ENCODE results near the gene NUP62.

NUP62 gene

DNA sequence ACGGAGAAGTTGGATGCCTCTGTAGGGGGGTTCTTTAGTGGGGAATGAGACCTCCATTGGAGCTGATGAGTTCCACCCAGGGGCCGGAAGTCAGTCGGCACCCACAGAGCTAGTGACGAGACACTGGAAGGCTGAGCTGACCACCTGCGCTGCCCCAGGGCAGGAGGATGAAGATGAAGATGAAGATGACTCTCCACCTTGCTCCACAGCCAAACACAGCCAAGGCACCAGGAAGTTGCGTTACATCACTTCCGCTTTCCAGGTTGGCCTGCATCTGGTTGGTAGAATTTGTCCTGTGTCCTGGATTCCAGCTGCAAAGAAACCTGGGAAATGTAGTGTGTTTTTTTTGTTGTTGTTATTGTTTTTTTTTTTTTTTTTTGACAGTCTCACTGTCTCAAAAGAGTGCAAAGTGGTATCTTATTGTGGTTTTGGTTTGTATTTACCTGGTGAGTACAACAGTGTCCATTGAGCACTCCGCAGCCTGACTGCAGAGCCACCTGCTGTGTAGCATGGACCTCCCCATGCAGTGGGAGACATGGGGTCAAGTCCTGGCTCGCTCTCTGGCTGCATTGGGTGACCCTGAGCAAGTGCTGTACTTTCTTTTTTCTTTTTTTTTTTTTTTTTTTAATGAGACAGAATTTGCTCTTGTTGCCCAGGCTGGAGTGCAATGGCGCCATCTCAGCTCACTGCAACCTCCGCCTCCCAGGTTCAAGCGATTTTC is 49.9 kb downstream of the NUP62 start:
- DNase-seq = no peak

DNA sequence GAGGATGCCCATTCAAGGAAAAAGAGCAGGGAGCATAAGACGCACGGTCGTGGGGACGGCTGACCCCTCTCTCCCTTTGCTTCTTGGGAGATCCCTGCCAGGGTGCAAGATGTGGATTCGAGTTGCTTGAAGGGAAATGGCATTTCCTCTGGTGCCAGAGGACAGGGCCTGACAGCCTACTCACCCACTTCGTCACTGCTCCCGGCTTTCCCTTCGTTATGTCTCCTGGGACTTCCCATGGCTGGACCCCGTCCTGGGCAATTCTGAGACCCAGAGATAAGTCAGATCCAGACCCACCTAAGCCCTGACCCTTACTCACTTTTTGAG is 50.6 kb downstream of the NUP62 start:
- no peak for DNase-seq

DNA sequence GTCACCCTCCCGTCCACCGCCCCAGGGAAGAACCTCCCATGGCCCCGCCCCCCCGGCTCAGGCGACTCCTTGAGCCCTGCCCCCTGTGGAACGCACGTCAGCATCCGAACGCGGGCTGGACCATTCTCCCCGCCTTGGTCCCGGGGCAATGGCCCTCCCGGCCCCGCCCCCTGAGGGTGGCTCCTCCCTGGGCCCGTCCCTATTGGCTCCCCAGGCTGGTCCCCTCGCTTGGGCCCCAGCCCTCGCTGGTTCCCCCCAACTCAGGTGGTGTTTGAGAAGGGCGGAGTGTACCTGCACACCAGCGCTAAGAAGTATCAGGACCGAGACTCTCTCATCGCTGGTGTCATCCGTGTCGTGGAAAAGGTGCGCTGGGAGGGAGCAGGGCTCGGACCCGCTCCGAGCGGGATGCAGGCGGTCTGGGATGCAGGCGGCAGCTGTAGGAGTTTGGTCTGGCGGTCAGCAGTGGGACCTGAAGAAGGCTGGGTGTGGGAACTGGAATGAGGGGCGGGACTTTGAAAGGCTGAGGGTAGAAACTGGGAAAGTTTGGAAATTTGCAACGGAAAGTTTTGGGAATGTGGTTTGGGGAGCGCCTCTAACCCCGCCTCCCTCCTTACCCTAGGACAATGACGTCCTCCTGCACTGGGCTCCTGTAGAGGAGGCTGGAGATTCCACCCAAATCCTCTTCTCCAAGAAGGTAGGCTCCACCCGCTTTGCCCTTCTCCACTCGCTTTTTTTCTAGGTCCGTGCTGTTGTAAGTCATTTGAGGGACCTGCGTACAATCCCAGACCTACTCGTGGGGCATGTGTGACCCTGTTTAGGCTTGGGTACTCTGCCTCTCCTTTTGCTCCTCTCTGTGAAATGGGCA is 51.2 kb downstream of the NUP62 start:
- peak; percentile 94 for DNase-seq

DNA sequence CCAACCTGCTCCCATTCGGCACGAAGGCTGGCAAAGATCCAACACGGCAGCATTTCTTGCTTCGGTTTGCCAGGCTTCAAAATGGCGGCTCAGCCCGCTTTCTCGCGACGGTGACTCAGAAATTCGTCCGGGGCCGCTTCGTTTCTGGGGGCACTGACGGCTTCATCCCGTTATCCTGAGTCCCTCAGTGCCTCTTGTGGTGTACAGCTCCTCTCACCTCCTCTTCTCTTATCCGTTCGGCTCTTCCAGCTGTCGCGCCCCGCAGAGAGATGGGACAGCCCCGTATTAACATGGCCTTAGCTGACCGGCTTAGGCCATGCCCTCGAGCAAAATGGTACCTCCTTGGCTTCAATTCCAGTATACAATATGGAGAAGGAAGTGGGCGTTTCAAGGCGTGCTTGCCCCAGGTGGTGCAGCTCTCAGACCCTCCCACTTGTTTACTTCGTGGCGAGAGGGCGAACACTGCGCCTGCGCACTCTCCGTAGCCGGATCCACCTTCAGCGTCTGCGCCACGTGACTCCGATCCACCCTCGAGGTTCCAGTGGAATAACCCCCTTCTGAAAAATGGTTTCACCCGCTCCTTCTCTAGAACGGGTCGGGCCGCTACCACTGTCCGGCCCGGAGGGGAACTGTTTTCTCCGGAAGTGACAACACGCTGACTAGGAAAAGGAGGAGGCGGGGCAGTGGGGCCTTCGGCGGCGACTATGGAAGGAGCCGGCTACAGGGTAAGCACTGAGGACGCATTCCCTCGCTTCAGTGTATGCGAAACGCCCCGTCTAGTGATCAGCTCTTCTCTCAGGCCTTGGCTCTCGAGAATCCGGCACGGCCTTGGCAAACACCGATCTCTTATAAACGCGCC is 52.1 kb downstream of the NUP62 start, which contains the start of the genes AKT1S1 and TBC1D17:
AKT1S1 (minus strand) TSS at position 336 of the 859 bp plus-strand sequence. CDS start 4,060 bp downstream, outside the sequence.
TBC1D17 (plus strand) TSS at position 683 of the 859 bp plus-strand sequence; CDS start at position 705, 22 bp downstream.
- DNase-seq = peak; percentile 98

DNA sequence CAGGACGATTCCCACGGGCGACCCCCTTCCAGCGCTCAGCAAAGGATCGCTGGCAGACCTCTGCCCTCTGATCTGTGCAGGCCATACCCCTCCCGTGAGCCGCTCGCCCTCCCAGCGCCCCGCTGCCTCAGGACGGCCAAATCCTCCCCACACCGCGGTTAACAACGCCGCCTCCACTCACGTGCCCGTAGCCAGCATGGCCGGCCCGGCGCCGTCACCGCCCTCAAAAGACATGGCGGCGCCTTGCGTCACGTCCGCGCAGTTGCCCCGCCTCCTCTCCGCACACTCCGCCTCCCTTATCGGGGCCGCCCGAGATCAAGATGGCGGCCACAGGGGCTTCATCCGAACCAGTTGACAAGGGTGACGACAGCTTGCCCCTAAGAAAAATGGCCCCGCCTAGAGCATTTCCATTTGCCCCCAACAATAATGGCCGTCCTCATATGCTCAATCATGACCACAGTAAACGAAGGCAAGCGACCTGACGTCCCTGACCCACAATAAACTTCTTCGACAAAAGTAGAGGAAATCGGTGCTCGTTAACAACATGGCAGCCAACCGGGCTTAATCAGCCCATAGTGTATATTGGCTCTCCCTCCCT is 52.8 kb downstream of the NUP62 start:
- peak; percentile 98 for DNase-seq

DNA sequence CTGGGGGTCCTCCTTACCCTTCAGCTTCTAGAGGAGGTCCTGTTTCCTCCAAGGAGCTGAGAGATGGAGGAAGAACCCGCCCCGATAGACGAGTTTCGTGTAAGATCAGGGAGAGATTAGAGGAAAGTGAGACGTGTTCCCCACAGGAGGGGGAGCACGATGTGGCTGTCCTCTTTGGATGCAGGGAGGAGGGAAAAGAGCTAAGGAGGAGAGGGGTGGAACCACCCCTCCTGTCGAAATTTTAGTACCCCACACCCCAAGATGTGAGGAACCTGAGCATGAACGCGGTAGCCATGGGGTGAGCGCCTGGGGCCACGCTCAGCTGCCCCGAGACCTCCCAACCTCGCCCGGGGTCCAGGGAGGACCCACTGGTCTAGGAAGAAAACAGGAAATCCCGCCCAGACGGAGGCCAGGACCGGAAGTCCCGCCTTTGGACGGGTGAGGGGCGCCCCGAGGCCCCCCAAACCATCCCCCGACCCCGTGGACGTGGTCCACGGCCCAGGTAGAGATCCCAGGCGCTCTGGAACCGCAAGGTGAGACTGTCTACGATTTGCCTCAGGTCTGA is 53.4 kb downstream of the NUP62 start:
- DNase-seq = peak; percentile 43

DNA sequence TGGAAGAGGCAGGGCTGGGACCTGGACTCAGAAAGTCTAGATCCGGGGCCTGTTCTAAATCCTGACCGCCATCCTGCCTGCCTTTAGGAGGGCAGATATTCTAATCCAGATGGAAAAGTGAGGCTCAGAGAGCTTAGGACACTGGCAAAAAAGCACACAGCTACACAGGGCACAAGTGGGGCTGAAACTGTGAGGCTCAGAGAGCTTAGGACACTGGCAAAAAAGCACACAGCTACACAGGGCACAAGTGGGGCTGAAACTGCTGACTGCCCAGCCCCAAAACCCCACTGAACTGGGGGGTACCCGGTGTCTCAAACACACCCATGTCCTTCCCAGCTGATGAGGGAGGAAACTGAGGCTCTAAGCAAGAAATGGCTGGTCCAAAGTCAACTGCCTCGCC is 54.1 kb downstream of the NUP62 start:
- DNase-seq = no peak

DNA sequence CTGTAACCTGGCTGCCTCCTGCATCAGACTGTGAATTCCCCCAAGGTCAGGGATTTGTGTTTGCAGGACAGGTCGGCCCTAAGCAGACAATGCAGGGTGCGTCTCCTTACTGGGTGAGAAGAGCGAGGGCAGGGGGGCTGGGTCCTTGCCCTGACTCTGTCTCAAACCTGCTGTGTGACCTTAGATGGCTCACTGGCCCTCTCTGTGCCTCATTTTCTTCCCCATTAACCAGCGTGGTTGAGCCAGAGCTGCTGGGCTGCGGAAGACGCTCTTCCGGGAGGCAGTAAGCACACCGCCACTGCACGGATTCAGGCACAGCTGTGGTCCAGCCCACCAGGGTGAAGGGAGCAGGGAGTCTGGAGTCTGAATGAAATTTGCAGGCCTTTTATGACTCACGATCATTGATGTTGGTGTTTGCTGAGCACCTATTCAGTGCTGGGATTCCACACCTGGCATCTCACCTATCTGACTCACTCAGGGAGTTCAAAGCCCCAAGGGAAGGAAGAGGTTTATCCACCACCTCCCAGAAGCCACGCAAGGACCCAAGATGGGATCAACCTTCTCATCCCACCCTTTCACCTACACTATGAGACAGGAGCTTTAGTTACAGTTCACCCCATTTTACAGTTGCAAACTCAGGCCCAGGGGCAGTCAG is 54.7 kb downstream of the NUP62 start:
- DNase-seq = no peak

GRCh38 chr19:49873834-49874233 is 55.5 kb downstream of the NUP62 start:
- no peak for DNase-seq

DNA sequence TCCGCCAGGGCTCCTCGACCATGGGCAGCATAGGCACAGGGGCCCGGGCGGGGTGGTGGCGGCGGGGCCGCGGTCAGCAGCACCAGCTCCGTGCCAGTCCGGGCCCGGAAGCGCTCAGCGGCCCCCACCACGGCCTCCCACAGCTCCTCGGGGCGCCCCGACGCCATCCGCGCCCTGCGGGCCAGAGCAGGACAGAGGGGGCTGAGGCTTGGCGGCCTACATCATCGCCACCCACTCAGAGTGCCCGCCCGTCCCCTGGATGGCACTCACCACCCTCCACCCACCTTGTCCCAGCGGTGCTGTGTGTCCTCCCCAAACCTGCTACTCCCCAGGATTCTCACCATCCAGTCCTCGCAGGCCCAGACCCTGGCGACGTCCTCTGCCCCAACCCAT is 56.2 kb downstream of the NUP62 start:
- no peak for DNase-seq

DNA sequence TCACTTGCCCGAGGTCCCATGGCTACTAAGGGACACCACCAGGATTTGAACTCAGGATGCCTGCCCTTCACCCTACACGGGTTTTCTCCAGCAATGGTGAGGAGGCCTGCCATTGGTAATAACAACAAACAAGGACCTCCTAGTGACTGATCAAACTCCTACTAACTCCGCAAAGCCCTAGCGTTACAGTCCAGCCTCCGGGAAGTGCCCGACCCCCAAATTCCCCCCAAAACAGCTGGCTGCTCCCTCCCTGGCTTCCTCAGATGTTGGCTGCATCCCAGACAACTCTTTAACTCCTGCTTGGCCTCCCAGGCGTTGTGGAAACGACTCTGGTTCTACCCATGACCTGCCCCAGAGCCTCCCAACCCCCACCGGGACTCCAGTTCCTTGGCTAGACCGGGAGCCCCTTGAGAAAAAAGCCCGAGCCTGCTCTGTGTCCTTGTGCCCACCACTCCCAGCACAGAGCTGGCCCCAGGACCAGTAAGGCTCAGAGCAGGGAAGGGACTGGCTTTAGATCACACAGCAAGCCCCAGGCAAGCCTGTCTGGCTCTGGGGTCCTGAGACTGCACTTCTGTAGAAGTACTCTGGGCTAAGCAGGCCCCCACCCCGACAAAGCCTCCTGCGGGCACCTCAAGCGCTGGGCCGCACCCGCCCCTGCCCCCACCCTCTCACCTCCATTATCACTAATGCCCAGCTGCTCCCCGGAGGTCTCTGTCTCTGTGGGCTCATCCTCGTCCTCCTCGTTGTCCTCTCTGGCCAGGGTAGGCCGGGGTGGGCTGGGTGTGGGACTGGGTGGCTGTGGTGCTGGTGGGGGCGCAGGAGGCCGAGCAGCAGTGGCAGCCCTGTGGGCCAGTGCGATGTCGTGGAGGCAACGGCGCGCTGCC is 56.8 kb downstream of the NUP62 start:
- DNase-seq = no peak

DNA sequence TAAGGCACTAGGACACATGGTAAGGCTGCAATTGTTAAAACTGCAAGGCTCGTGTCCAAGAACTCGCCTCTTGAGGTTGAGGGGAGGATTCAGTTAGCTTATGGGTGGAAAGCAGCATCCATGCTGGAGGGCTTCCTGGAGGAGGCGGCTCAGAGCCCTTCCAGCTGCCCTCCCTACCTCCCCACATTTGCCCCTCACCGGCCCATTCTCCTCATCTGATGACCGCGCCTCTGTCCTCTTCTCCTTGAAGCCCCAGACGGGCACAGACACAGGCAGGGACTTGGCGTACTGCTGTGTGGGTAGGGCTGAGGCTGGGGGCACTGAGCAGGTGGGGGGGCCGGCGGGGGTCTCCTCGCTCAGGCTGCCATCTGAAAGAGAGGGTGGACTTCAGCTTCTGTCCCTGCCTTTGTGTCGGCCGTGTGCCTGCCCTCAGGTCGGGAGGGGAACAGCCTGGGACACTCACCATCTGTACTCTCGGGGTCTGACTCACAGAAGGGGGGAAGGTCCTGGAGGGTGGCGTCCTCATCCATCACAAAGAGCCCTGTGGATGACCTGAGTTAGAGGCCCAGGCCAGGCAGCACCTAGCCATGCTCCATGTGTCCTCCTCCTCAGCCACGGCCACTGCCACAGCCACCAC is 57.8 kb downstream of the NUP62 start:
- no peak for DNase-seq

- no peak for DNase-seq
Measured at GRCh38 chr19:49870309-49870901, 58.9 kb downstream of the NUP62 start.

DNA sequence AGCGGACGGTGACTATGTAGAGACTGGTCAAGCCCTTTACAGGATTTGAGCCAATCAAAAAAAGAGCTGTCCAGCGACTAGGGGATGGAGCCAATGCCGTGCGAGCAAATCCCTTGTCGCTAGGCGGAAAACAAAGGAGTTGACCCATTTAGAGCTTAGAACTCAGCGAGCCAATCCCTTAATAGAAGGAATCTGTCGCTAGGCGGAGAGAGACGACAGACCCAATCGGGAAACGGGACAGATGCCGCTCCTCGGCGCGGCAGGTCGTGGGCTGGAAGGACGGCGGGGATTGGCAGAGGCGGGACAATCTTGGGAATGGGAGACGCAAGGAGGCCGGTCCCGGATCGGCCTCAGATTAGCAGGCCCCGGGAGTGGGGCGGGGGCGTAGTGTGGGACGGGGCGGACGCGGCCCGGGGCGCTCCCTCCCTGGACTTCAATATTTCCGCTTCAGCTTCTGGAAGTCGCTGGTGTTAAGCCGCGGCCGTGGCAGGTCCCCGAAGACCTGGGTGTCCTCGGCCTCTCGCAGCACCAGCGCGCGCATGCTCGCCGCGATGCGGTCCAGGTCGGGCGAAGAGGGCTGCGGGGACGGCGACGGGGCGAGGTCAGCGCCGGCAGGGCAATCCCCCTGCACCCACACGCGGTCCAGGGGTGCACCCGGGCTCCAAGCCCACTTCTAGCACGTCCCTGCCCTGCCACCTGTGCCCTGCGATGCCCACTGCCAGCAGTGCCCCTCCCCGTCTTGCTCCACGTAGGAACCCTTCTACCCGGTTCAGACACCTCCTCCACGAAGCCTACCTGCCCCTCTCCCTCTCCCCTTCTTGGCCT is 59.6 kb downstream of the NUP62 start:
- DNase-seq = peak; percentile 79

DNA sequence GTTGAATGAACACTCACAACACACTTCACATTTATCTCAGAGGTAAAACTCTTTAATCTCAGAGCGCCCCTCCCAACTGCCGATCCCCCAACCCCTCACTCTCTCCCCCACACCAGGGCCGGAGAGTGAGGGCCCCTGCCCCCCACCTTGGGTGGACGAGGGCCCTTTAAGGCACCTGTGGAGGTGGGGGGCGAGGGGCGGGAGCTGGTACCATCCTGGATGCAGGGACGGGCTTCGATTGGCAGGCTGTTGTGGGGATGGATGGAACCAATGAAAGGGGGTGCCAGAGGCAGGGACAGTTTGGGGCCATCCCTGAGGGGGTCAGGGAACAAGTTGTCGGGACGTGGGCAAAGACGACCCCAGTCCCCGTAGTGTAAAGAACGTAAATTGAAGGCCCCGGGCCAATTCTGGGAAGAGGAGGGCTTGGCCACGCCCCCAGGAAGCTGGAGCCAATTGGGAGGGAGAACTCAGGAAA is 60.3 kb downstream of the NUP62 start:
- no peak for DNase-seq

DNA sequence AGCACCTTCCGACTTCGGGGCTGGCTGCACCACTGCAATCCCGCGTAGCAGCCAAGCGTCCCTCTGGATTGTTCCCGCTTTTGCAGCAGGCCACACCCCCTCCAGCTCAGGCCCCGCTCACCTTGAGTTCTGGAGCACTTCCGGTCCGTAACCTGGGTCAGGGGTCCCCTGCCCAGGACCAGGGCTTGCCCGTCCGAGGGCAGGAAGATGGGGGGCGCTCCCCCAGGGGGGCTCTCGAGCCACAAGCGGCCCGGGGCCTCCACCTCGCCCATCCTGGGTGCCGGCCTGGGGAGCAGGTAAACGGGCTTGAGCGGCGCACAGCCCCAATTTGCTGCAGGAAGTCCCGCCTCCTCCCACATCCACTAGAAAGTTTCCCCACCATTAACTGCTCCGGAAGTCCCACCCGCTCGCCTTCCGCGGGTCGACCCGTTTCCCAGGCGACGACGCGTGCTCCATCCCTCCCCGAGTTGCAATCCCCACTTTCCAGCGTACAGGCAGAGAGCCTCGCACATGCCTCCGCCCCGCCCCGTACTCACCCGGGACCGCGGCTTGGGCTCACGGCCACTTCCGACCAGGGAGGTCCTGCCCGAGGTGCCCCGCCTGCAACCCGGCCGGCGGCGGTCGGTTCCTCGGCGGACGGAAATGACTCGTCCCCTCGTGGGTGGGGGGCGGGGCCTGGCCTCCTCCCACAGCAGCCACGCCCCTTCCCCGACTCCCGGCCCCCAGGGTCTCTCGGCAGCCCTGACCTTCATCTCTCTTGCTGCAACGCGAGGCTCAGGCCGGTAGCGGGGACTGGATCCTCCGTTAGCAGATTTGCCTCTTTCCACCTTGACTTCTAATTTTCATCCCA is 62.1 kb downstream of the NUP62 start, which contains the start of gene PNKP:
PNKP (minus strand) TSS at position 644 of the 850 bp plus-strand sequence; CDS start at position 272, 372 bp downstream.
- DNase-seq = peak; percentile 79

GRCh38 chr19:49864890-49865289 is 64.4 kb downstream of the NUP62 start:
- DNase-seq = no peak

GRCh38 chr19:49863935-49864320 is 65.4 kb downstream of the NUP62 start:
- DNase-seq = no peak

Measured in activated CD4-positive, alpha-beta T cell treated with anti-CD3 and anti-CD28 coated beads for 1 hour (primary cell).